Inflammatory macrophage treated with lipopolysaccharide for 4 hours (primary cell): Measurements from ENCODE around the gene FCN3.
"Not testable (repeated sequence)": the region's sequence is repeated elsewhere in the genome, so short reads cannot be mapped to it uniquely, and the experiment has no call there.

Source experiments
- DNase-seq: peaks from one replicate; pipeline ENCODE4 v3.0.0-alpha.2; 2020

FCN3 gene

DNA sequence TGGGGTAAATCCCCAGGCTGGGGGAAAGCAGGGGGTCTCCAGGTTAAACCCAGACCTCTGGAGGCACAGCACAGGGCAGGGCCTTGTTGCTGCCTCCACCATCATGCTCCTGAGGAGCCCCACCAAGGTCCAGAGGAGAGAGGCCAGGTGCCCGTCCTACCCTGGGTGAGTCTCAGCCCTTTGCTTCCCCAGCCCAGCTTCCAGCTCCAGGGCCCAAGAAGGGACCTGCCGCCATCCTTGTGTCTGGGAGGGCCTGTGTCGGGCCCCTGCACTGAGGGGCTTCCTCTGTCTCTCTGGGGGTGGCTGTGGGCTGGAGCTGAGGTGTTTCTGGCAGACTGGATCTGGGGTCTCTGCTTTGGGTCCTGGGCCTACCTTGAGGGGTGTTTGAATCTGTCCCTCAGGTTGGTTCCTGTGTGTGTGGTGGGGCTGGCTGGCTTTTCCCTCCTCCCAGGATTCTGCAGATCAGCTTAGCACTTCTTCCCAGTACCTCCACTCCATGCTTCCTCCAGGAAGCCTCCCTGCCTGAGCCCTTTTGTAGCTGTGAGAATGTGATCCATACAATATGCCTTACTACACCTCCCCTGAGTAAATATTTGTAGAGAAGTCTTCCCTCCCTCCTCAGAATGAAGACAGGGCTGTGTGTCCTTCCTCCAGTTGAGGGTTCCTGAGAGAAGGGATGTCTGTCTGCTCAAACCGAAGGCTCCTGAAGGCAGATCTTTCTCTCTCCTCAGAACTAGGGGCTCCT is 24.0 kb upstream of the FCN3 start:
- DNase-seq, result no peak

DNA sequence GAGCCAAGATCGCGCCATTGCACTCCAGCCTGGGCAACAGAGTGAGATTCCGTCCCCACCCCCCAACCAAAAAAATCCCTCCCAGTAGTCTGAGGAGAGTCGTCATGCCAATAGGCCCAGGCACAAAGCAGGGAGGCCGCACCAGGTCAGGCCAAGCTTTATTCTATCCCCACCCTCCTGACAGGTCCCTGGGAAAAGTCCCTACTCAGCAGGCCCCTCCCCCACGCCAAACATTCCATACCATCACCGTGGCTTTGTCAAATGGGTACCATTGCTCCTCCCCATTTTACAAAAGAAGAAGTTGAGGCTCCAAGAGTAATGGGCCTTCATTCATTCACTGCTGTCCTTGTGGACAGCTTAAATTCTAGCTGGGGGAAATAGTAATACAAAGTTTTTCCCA is 23.1 kb upstream of the FCN3 start:
- DNase-seq, result no peak

DNA sequence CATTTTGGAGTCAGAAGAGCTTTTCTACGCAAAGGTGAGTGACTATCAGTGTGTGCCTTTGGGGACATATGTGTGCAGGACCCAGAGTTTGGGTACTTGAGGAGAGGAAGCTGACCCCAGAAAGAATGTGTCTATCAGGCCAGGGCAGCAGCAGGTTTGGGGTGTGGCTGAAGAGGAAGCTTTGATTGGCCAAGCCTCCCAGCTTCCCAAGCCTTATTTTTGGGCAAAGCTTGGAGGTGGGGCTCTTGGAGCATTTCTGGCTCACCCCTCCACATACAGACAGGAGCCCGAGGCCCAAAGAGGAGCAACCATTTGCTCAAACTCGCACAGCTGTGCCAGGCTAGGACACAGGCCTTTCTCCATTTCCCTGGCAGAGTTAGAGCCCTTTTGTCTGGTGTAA is 22.5 kb upstream of the FCN3 start:
- no peak for DNase-seq

DNA sequence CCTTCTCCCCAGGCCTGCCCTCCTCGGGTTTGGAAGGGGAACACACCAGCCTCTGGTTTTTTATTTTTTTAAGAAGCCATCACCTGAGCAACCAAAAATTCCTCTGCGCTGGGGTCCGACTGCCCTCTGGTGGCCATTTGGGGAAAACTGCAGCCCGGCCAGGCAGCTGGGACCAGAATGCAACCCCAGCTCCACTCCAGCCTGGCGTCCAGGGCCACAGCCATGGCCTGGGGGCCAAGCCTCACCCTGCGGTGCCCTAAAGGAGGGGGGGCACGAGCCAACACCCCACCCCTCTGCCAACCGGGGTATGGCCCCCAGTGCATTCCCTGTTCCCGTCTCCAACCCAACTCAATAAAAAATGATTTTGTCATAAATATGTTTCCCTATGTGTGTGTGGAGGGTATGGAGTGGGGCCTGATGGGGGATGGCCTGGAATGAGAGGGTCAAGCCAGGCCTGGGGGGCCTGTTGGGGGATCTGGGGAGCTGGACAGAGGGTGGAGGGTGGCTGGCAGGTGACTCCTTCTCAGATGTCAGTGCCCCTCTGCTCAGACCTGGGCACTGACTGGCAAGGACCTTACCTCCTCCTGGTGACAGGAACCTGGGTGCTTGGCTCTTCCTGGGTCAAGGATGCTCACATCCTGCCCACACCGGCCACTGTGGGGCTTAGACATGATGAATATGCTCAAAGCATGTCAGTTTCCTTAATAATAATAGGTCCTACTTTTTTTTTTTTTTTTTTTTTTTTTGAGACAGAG is 21.0 kb upstream of the FCN3 start:
- peak; percentile 59 for DNase-seq

DNA sequence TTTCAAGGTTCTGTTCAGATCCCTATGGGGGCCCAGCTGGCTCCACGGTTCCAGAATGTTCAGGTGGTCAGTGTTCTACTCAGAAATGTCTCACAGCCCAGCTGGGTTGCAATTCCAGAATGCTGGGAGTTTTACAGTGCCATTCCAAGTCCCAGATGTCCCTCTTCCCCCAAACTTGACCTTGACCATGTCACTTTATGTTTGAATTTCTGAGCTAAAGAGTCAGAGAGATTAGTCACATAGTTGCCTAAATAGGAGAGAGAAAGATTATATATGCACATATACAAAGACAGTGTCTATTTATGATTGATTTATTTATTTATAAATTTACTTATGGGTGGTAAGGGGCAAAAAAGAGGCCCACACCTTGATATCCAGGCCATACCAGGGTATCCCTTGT is 20.3 kb upstream of the FCN3 start:
- no peak for DNase-seq

DNA sequence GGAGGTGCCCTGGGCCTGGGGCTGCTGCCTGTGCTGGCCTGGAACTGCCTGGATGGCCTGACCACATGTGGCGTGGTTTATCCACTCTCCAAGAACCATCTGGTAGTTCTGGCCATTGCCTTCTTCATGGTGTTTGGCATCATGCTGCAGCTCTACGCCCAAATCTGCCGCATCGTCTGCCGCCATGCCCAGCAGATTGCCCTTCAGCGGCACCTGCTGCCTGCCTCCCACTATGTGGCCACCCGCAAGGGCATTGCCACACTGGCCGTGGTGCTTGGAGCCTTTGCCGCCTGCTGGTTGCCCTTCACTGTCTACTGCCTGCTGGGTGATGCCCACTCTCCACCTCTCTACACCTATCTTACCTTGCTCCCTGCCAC is 19.6 kb upstream of the FCN3 start:
- DNase-seq, result no peak

DNA sequence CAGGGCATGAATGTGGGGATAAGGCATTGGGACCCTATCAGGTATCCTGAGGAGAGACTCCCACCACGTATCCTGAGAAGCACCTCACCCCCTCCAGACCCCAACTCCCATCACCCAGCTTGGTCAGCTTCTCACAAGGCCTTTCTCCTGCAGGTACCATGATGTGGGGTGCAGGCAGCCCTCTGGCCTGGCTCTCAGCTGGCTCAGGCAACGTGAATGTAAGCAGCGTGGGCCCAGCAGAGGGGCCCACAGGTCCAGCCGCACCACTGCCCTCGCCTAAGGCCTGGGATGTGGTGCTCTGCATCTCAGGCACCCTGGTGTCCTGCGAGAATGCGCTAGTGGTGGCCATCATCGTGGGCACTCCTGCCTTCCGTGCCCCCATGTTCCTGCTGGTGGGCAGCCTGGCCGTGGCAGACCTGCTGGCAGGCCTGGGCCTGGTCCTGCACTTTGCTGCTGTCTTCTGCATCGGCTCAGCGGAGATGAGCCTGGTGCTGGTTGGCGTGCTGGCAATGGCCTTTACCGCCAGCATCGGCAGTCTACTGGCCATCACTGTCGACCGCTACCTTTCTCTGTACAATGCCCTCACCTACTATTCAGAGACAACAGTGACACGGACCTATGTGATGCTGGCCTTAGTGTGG is 19.1 kb upstream of the FCN3 start:
- no peak for DNase-seq

DNA sequence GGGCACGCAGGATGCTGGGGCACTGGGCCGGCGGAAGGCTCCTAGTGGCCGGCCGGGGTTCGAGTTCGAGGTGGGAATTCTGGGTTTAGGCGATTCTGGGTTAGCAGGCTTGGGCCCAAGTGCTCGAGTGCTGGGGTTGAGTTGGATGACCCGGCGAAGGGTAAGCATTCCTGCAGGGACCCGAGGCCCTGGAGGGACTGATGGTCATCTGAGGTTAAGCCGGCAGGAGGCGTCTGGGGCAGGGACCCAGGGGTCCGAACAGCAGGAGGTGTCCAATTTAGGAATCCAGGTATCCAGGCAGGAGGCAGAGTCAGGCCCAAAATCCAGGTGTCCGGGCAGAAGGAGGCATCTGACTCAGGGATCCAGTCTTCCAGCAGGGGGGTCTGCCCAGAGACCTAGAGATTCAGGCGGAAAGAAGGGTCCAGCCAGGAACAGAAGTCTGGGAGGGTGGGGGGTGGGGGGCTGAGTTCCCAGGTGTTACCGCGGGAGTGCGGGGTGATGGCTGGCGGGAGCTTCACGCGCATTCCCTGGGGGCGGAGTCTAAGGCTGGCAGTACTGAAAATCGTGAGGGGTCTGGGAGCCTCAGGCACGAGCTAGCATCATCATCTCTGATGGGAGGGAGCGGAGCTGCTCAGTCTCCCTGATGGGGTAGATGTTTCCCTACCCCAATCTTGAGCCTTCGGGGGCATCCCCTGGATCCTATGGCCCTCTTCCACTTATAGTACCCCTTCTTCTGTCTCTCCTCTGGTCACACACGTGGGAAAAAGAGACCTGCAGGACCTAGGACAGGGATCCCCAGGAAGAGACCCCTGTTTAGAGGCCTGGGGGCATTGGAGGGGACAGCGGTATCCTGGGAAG is 18.4 kb upstream of the FCN3 start:
- DNase-seq, result no peak

DNA sequence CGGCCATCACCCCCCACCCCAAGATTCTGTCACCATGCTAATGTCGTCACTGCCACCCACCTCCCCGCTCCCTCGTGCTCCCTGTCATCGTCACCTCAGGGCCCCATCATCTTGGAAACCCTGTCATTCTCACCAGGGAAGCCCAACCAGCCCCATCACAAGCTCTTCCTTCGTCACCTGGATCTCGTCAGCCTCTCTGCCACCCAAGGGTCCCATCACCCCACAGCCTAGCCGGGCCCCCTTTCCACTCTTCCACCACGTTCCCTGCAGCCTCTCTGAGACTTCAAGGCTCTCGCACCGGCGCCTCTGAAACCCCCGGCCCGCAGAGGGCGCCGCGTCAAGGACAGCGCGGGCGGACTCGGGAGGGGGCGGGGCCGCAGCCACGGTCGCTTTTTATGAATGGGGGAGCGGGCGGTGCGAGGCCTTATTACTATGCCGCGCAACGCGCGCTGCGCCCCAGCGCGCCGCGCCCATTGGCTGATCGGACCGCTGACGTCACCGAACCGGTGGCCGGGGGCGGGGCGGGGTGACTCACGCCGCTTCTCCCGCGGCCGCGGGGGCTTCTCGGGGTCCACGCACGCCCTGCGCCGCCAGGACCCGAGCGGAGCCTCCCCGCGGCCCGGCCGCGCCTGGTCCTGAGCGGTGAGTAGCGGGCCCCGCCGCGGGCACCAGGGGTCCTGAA is 17.6 kb upstream of the FCN3 start, which contains the start of gene GPR3:
Gene GPR3, plus strand, starts transcription at position 527 of the 682 bp plus-strand sequence. CDS start 1,177 bp downstream, outside the sequence.
- peak; percentile 83 for DNase-seq

DNA sequence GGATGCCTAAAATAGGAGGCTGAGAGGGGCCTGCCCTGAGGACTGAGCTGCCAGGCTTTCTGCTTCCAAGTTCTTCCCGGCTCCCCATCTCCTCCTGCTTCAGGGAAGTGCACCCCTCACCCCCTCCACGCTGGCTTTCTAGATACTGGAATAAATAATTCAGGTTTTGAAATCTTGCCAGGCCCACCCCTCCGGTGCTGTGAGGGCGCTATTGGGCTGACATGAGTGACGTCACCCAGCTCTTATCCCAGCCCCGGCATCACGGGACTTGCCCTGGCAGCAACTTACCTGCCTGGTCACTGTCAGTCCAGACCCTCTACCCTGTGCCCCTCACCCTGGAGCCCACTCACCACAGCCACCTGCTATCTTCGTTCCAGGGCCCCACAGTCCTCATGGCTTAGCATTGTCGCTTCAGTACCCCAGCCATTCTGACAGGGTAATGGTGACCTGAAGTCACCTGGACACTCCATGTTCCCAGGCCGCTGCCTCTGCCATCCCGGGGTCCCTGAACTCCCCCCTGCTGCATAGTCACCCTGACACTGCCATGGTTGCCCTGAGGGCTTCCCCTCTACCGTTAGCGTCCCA is 17.0 kb upstream of the FCN3 start:
- DNase-seq, result no peak

DNA sequence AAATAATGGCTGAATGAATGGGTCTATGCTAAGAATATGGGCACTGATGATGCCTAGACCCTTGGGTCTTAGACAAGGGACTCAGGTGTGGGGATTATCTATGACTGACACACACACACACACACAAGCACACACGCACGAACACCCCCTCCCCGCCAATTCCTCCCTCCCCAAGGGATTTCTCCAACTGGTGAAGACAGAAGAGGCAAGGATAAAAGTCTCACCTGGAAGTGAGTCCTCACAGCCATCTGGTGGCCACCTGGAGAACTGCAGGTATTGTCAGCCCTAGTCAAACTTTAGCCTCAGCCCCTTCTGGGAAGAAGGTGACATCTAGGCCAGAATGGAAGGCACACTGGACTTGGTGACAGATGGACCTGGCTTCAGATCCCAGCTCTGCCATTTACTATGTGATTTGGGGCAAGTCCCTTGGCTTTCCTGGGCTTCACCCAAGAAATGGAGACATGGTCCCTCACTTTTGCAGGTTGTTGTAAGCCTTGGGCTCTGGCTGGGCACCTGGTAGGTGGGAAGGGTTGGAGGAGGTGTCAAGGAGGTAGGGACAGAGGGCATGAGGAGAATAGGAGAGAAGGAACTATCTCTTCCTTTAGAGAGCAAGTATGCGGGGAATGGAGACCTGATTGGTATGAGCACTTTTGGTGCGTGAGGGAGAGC is 13.8 kb upstream of the FCN3 start:
- peak; percentile 37 for DNase-seq

DNA sequence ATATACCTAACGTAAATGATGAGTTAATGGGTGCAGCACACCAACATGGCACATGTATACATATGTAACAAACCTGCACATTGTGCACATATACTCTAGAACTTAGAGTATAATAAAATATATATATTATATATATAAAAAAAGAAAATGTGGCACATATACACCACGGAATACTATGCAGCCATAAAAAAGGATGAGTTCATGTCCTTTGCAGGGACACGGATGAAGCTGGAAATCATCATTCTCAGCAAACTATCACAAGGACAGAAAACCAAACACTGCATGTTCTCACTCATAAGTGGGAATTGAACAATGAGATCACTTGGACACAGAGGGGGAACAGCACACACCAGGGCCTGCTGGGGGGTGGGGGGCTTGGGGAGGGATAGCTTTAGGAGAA is 10.2 kb upstream of the FCN3 start:
- not testable (repeated sequence) for DNase-seq

DNA sequence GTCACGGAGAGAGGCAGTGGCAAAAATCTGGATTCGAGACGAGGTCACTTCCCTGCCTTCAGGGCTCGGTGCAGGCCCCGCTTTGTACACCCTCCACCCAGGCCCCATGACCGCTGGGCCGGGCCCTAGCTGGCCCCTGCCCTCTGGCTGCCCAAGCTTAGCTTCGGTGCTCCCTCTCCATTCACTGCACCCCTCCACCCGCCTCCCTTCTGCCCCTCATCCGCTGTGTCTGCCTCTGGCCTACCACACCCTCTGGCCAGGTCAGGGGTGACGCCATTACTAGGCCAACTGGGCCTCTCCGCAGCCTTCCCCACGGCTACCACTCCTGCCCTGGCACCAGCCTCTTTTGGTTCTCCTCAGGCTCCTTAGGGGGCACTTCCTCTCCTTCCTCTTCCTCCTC is 9.0 kb upstream of the FCN3 start:
- DNase-seq, result no peak

DNA sequence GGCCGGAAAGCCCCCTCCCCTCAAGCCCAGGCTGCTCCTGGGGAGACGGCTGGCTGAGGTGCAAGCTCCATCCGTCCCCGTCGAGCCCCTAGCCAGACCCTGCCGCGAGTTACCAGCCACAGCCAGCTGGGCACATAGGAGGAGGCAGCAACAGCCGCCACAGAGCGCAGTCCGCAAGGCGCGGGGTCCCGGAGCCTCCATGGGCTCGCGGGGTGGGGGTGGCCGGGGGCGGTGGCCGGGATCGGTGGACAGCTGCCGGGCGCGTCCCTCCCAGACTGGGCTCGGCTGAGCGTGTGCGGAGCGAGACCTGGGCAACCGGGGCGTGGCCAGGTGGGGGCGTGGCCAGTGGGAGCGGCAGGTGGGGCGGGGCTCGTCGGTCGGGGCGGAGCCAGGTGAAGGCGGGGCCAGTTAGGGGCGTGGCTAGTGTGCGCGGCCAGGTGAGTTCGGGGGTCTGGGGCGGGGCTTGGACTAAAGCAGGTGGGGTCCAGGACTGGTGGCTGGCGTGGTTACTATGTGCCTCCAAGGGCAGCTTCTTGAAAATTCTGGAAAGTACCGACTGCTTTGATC is 8.5 kb upstream of the FCN3 start, which contains the start of gene CD164L2:
Gene CD164L2, minus strand, starts transcription at position 295 of the 567 bp plus-strand sequence. Its CDS starts 94 bp downstream, at position 201.
- no peak for DNase-seq

DNA sequence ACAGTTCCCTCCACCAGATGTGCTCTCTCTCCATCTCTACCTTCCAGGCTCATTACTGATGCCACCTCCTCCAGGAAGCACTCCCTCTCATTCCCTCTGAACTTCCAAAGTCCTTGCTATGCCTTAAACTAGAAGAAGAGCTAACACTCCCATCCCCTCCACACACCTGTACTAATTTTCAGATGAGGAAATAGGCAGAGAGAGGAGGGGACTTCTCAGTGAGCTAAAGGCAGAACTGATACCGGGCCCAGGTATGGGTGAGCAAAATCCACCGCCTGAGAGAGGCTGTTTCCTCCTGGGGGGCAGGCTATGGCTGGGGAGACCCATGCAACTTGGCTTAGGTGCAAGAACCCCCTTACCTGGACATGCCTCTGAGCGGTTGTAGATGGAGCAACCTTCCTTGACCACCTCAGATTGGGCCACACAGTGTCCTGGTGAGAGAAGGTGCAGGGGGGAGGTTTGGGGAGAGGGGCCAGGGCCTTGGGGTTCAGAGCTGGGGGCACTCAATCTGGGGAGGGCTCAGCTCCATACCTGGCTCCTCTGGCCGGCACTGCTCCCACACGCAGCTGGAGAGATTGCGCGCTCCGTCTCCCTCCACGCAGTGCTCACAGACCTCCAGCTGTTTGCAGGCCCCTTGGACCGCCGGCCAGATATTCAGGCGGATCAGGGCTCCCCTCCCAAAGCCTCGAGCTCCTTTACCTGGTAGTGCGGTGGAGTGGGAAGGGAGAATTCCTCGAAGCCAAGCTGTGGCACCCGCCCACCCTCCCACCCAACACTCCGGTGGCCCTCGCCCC is 7.5 kb upstream of the FCN3 start:
- DNase-seq, result no peak

DNA sequence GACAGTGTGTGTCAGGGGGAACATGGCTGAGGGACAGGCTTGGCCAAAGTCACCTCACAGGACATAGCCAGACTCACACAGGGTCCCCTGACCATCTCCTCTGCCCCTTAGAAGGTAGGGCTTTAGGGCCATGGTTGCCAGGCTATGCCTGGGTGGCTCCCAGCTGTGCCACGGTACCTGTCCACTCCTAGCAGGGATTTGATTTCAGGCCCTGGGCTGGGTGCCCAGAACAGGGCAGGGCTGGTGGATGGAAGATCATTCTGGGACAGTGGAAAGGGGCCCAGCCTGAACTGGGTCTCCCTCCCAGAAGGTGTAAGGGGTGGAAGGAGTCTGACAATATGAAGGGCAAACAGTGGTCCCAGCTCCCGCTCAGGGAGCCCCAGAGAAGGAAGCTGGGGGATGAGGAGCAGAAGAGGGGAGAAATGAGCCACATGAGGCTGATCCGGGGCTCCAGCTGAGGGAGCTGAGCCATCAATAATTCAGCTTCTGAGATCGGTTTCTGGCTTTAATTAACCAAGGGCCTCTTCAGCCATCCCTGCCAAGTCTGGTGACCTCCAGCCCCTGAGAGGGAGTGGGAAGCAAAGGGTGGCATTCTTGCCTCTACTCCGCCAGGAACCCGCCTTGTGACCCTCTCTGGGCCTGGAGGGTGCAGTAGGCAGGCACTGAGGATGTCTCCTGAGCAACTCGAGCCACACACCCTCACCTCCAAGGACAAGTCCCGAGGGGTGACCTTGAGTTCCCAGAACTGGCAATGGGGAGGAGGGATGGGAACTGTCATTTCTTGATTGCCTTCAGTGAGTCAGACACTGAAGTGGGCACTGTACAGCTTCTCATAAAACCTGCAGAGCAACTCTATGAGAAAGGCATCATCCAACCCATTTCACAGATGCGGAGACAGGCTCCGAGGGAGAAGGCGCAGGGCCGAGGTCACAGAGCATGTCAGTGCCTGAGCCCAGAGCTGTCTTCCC is 6.4 kb upstream of the FCN3 start:
- no peak for DNase-seq

DNA sequence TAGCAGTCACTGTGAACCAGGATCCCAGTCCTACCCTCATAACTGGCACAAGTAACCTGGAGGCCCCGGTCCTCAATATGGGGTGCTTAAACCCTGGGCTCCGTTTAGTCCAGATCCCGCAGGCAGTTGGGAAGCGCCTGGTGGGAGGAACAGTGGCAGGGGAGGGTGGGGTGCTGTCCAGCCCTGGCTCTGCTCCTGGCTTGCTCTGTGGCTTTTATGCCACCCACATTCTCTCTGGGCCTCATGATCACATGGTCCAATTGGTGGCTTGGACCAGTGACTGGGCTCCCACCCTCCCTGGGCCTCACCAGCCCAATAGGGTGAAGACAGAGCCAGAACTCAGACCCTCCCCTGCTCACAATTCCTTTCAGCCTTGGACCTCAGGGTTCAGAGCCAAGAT is 5.6 kb upstream of the FCN3 start:
- DNase-seq, result peak; percentile 15

DNA sequence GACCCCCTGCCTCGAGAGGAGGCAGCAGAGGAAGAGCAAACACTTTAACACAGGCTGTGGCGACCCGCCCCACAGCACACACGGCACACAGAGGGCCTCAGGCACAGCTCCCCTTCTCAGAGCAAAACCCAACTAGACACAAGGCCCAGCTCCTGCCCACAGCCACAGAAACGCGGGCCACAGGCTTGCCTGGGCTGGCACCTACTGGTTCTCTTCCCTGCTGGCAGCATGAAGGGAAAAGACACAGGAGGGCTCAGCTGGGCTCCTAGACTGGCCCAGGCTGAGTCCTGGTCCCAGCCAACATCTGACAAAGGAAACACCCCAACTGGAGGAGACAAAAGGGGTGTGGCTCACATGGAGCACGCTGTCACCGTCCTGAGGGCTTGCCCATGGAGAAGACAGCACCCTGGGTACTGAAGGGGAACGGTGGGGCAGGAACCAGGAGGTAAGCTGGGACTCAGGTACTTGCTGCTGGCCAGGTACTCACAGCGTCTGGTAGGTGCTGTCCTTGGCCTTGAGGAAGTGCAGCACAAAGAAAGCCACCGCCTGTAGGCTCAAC is 5.0 kb upstream of the FCN3 start:
- DNase-seq, result no peak
